Measurements from ENCODE around the gene DTX3. TPM values are rescaled to one million over a fixed set of nuclear protein-coding genes. Genes with fewer than 3 reads are reported as not detected.

The DTX3 gene
- total RNA-seq, 1 donor from 2014 or later, result 22.1 TPM

GRCh38 chr12:57574795-57575194, 29.8 kb upstream of the DTX3 start:
- H3K27ac ChIP-seq, result no peak overlapping the region
- intact Hi-C loops (cut with DNase I), result no loop called here
- no peak for DNase-seq (ENCODE audit: extremely low spot score in 2 of 2)
- H3K4me1 ChIP-seq, result no peaks in the 10 kb centered on the region
- H3K36me3 ChIP-seq, result no peaks in the 10 kb centered on the region
- H3K4me3 ChIP-seq, result no peak overlapping the region
- TF ChIP-seq POLR2AphosphoS5 (IDR thresholded peaks at IDR 0.05; ENCODE audit: insufficient read depth in 1 of 2, low read depth in 1 of 2), result no peak
- TF ChIP-seq CTCF (IDR thresholded peaks at IDR 0.05), result no peak
- no peak for TF ChIP-seq POLR2A (IDR thresholded peaks at IDR 0.05)
- no peaks in the 10 kb centered on the region for H3K27me3 ChIP-seq
- no peaks in the 10 kb centered on the region for H3K9me3 ChIP-seq

- Histone ChIP-seq H3K27me3 (no peaks in the 10 kb centered on the region), H3K27ac (no peak overlapping the region), H3K36me3 (no peaks in the 10 kb centered on the region), H3K4me3 (no peak overlapping the region), H3K9me3 (no peaks in the 10 kb centered on the region), H3K4me1 (no peaks in the 10 kb centered on the region)
- TF ChIP-seq POLR2A (IDR thresholded peaks at IDR 0.05) (no peak), POLR2AphosphoS5 (IDR thresholded peaks at IDR 0.05; ENCODE audit: insufficient read depth in 1 of 2, low read depth in 1 of 2) (no peak), CTCF (IDR thresholded peaks at IDR 0.05) (no peak)
- DNase-seq (ENCODE audit: extremely low spot score in 2 of 2), result no peak
- intact Hi-C loops (cut with DNase I), result no loop called here
Observed at GRCh38 chr12:57575771-57576612, 28.6 kb upstream of the DTX3 start.

GRCh38 chr12:57576613-57577160, 27.9 kb upstream of the DTX3 start:
- TF ChIP-seq POLR2A (IDR thresholded peaks at IDR 0.05) (no peak), CTCF (IDR thresholded peaks at IDR 0.05) (no peak), POLR2AphosphoS5 (IDR thresholded peaks at IDR 0.05; ENCODE audit: insufficient read depth in 1 of 2, low read depth in 1 of 2) (no peak)
- intact Hi-C loops (cut with DNase I), result no loop called here

GRCh38 chr12:57577981-57578758, 26.5 kb upstream of the DTX3 start:
- Histone ChIP-seq H3K4me1 (no peaks in the 10 kb centered on the region), H3K9me3 (no peaks in the 10 kb centered on the region), H3K36me3 (no peaks in the 10 kb centered on the region), H3K27ac (no peak overlapping the region), H3K27me3 (no peaks in the 10 kb centered on the region), H3K4me3 (no peak overlapping the region)
- DNase-seq (ENCODE audit: extremely low spot score in 2 of 2), result no peak
- TF ChIP-seq POLR2A (IDR thresholded peaks at IDR 0.05) (no peak), POLR2AphosphoS5 (IDR thresholded peaks at IDR 0.05; ENCODE audit: insufficient read depth in 1 of 2, low read depth in 1 of 2) (no peak), CTCF (IDR thresholded peaks at IDR 0.05) (no peak)
- intact Hi-C loops (cut with DNase I), result no loop called here

More at GRCh38 chr12:57576613-57577160, 27.9 kb upstream of the DTX3 start:
- Histone ChIP-seq H3K4me1 (no peaks in the 10 kb centered on the region), H3K27me3 (no peaks in the 10 kb centered on the region), H3K36me3 (no peaks in the 10 kb centered on the region), H3K27ac (no peak overlapping the region), H3K9me3 (no peaks in the 10 kb centered on the region), H3K4me3 (no peak overlapping the region)
- DNase-seq (ENCODE audit: extremely low spot score in 2 of 2), result no peak

All from vagina (tissue), 2 donors.